ENCODE results near the gene BMAL2. TPM values are rescaled to one million over a fixed set of nuclear protein-coding genes. Genes with fewer than 3 reads are reported as not detected.

The BMAL2 gene
- total RNA-seq, 2 donors from 2014 or later: 2.0 to 2.5 TPM

DNA sequence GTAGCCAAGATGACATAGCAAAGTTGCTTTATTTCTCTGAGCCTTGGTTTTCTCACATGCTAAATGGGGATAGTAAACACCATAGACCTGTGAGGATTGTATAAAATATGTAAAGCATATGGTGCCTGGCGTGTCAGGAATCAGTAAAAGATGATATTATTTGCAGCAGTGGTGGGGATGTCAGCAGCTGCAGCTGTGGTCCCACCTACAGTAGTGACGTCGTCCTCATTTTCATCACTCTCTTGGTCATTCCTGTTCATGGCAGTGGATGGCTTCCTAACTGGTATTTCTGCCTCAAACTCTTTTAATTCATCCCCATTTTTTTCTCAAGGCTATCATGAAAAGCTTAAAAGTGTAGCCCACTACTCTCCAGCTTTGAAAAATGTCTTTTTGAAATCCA, 12.1 kb downstream of the BMAL2 start:
- 88% methylated on average over 3 of the region's 3 CpGs for WGBS
- intact Hi-C loops (cut with DNase I): no loop called here
- Histone ChIP-seq H3K9me3 (no peaks in the 10 kb centered on the region), H3K4me1 (replicated peaks) (no peaks in the 10 kb centered on the region), H3K4me3 (no peak overlapping the region), H3K27me3 (replicated peaks; ENCODE audit: insufficient read depth) (no peaks in the 10 kb centered on the region), H3K27ac (no peak overlapping the region), H3K36me3 (no peaks in the 10 kb centered on the region)
- no peak for DNase-seq (ENCODE audit: low spot score)
- TF ChIP-seq, protein P1, sequence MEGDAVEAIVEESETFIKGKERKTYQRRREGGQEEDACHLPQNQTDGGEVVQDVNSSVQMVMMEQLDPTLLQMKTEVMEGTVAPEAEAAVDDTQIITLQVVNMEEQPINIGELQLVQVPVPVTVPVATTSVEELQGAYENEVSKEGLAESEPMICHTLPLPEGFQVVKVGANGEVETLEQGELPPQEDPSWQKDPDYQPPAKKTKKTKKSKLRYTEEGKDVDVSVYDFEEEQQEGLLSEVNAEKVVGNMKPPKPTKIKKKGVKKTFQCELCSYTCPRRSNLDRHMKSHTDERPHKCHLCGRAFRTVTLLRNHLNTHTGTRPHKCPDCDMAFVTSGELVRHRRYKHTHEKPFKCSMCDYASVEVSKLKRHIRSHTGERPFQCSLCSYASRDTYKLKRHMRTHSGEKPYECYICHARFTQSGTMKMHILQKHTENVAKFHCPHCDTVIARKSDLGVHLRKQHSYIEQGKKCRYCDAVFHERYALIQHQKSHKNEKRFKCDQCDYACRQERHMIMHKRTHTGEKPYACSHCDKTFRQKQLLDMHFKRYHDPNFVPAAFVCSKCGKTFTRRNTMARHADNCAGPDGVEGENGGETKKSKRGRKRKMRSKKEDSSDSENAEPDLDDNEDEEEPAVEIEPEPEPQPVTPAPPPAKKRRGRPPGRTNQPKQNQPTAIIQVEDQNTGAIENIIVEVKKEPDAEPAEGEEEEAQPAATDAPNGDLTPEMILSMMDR (IDR thresholded peaks at IDR 0.05): no peak
- TF ChIP-seq POLR2A (IDR thresholded peaks at IDR 0.05): no peak
- TF ChIP-seq POLR2AphosphoS5 (IDR thresholded peaks at IDR 0.05): no peak

DNA sequence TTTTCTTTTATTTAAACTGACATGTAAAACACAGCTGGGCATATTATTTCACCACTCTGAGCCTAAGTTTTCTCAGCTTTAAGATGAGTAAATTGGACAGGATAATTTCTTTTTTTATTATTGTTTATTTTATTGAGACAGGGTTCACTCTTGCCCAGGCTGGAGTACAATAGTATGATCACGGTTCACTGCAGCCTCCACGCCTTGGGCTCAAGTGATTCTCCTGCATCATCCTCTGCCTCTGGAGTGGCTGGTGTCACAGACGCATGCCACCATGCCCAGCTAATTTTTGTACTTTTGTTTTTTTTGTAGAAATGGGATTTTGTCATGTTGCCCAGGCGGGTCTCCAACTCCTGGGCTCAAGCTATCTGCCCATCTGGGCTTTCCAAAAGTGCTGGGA, 12.7 kb downstream of the BMAL2 start:
- Histone ChIP-seq H3K27me3 (replicated peaks; ENCODE audit: insufficient read depth) (no peaks in the 10 kb centered on the region), H3K27ac (no peak overlapping the region), H3K4me3 (no peak overlapping the region), H3K36me3 (no peaks in the 10 kb centered on the region), H3K4me1 (replicated peaks) (no peaks in the 10 kb centered on the region), H3K9me3 (no peaks in the 10 kb centered on the region)
- no peak for DNase-seq (ENCODE audit: low spot score)
- WGBS: 81% methylated on average over 4 of the region's 4 CpGs
- intact Hi-C loops (cut with DNase I): no loop called here
- TF ChIP-seq POLR2AphosphoS5 (IDR thresholded peaks at IDR 0.05): no peak
- no peak for TF ChIP-seq POLR2A (IDR thresholded peaks at IDR 0.05)
- TF ChIP-seq, protein P1 (IDR thresholded peaks at IDR 0.05): no peak

DNA sequence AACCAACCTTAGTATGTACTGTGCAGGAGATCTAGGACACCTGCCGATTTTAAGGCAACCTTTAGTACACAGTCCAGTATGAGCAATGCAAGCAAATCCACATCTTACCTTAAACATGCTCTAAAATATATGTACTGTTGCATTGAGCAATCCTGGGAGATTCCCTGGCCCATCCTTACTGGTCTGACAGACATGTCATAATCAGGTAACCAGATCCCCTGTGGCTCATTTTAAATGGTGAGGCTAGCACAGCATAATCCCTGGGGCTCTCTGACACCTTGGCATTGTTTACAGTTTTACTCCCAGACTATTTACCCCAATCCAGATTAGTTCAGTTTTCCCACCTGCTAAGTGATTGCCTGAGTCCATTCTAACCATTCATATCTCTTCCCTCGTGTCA, 15.1 kb downstream of the BMAL2 start:
- intact Hi-C loops (cut with DNase I): no loop called here
- H3K27ac ChIP-seq: no peak overlapping the region

DNA sequence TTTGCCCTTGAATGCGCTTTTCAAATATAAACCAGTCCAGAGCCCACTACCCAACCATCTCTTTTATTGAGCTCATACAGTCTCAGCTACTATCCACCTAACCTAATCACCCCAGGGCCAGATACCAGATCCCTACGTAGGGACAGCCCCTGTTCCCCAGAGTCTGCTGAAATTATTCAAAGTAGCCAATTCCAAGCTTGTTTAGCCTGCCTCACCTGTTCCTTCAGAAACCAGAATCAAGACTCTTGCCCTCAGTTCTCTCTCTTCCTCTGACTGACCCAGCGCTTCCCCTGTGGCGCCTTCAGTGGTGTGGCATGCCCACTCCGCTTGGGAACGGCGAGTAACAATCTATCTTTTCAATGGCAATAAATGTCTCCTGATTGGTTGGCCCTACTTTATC, 18.8 kb downstream of the BMAL2 start:
- TF ChIP-seq POLR2AphosphoS5 (IDR thresholded peaks at IDR 0.05) (no peak), POLR2A (IDR thresholded peaks at IDR 0.05) (no peak)
- TF ChIP-seq, protein P1 (IDR thresholded peaks at IDR 0.05): no peak
- Histone ChIP-seq H3K27me3 (replicated peaks; ENCODE audit: insufficient read depth) (no peaks in the 10 kb centered on the region), H3K27ac (no peak overlapping the region), H3K36me3 (no peaks in the 10 kb centered on the region), H3K4me3 (no peak overlapping the region), H3K4me1 (replicated peaks) (no peaks in the 10 kb centered on the region), H3K9me3 (no peaks in the 10 kb centered on the region)
- DNase-seq (ENCODE audit: low spot score): no peak
- intact Hi-C loops (cut with DNase I): no loop called here
- WGBS: 99% methylated on average over 7 of the region's 7 CpGs

More for the DNA sequence above, 15.1 kb downstream of the BMAL2 start:
- no peak overlapping the region for H3K4me3 ChIP-seq
- H3K36me3 ChIP-seq: no peaks in the 10 kb centered on the region
- 77% methylated on average over 2 of the region's 2 CpGs for WGBS
- TF ChIP-seq, protein P1 (IDR thresholded peaks at IDR 0.05): no peak
- TF ChIP-seq POLR2AphosphoS5 (IDR thresholded peaks at IDR 0.05) (no peak), POLR2A (IDR thresholded peaks at IDR 0.05) (no peak)
- no peak for DNase-seq (ENCODE audit: low spot score)
- H3K9me3 ChIP-seq: no peaks in the 10 kb centered on the region
- no peaks in the 10 kb centered on the region for H3K27me3 ChIP-seq (replicated peaks; ENCODE audit: insufficient read depth)
- no peaks in the 10 kb centered on the region for H3K4me1 ChIP-seq (replicated peaks)

DNA sequence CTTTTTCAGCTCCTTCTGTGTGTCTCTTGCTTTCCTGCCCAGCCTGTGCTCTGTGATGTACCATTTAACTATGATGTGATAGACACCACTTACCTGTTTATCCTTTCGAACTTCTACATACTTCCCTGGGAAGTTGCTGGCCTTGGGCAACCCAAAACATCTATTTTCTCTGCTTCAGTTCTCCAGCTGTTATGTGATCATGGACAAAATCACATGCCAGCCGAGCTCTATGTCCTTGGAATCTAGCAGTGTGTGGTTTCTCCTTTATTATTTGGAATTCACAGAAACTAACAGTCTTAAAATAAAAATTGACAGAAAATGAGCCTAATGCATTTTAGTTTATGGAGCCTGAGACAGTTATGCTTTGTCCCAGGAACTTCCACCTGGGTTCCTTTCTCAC, 22.9 kb downstream of the BMAL2 start:
- no peak for TF ChIP-seq POLR2A (IDR thresholded peaks at IDR 0.05)
- TF ChIP-seq, protein P1 (IDR thresholded peaks at IDR 0.05): no peak
- DNase-seq (ENCODE audit: low spot score): no peak
- Histone ChIP-seq H3K4me1 (replicated peaks) (no peaks in the 10 kb centered on the region), H3K27ac (no peak overlapping the region), H3K27me3 (replicated peaks; ENCODE audit: insufficient read depth) (no peaks in the 10 kb centered on the region), H3K4me3 (no peak overlapping the region), H3K36me3 (no peaks in the 10 kb centered on the region), H3K9me3 (no peaks in the 10 kb centered on the region)
- WGBS: 86% methylated on average over 2 of the region's 2 CpGs
- intact Hi-C loops (cut with DNase I): no loop called here
